ENCODE data around the gene C1orf210.

C1orf210 gene

DNA sequence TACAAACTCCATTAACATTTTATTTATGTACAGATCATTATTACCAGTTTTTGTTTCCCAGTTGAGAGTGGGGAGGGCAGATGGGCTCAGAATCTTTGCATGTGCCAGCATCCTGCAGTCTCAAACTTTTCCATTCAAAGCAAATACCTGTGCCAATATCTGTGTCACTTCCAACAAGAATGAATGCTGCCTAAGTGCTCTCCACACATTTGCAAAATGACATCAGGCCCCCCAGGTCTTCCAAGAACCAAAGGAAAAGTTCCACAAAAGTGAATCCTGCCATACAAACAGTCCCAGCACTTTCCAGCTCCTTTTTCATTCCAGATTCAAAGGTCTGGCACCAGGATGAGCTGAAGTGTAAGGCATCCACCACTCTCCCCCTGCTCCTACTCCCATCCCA, 13.7 kb upstream of the C1orf210 start:
- H3K27me3 ChIP-seq (ENCODE audit: control insufficient read depth, low read length) = 0 out of 2 replicates have a peak, but pooled peaks cover 3% of the 10 kb centered on the region
- H3K9me3 ChIP-seq (ENCODE audit: control insufficient read depth, insufficient read depth, low read length) = no peaks in the 10 kb centered on the region
- TF ChIP-seq, protein P1, sequence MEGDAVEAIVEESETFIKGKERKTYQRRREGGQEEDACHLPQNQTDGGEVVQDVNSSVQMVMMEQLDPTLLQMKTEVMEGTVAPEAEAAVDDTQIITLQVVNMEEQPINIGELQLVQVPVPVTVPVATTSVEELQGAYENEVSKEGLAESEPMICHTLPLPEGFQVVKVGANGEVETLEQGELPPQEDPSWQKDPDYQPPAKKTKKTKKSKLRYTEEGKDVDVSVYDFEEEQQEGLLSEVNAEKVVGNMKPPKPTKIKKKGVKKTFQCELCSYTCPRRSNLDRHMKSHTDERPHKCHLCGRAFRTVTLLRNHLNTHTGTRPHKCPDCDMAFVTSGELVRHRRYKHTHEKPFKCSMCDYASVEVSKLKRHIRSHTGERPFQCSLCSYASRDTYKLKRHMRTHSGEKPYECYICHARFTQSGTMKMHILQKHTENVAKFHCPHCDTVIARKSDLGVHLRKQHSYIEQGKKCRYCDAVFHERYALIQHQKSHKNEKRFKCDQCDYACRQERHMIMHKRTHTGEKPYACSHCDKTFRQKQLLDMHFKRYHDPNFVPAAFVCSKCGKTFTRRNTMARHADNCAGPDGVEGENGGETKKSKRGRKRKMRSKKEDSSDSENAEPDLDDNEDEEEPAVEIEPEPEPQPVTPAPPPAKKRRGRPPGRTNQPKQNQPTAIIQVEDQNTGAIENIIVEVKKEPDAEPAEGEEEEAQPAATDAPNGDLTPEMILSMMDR (IDR thresholded peaks at IDR 0.05; ENCODE audit: low read depth, low read length, poor library complexity, severe bottlenecking) = no peak
- no peak for TF ChIP-seq EZH2phosphoT487 (IDR thresholded peaks at IDR 0.05; ENCODE audit: borderline replicate concordance, low read length)
- no peaks in the 10 kb centered on the region for H3F3A ChIP-seq (ENCODE audit: control insufficient read depth, insufficient read depth)
- H3K79me2 ChIP-seq (ENCODE audit: control insufficient read depth, low read length) = no peaks in the 10 kb centered on the region
- H3K4me3 ChIP-seq (ENCODE audit: low read length) = no peak overlapping the region
- no peaks in the 10 kb centered on the region for H3K36me3 ChIP-seq (ENCODE audit: control insufficient read depth, low read length)
- H3K27ac ChIP-seq (ENCODE audit: low read depth, low read length) = no peak overlapping the region
- H3K4me1 ChIP-seq (ENCODE audit: control insufficient read depth, low read length) = no peaks in the 10 kb centered on the region
- H3K4me2 ChIP-seq (ENCODE audit: low read length) = no peak overlapping the region
- no peaks in the 10 kb centered on the region for H4K20me1 ChIP-seq (ENCODE audit: control insufficient read depth, insufficient read depth, low read depth, low read length)
- no peaks in the 10 kb centered on the region for H3K9me2 ChIP-seq (replicated peaks; ENCODE audit: control insufficient read depth, low read length)

DNA sequence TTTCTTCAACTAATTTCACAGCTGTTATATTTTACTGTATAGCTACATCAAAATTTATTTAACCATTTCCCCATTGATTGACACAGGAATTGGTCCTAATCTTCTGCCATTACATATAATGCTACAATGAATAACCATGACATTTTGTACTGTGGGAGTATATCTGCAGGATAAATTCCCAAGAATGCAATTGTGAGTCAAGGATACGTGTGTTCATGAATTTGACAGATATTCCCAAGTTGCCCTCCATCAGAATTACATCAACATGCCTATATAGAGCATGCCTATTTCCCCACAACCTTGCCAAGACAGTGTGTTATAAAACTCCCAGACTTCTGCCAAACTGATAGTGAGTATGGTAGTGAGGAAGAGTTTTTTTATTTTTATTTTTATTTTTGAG, 12.7 kb upstream of the C1orf210 start:
- Histone ChIP-seq H3K9me2 (replicated peaks; ENCODE audit: control insufficient read depth, low read length) (no peaks in the 10 kb centered on the region), H3K9me3 (ENCODE audit: control insufficient read depth, insufficient read depth, low read length) (no peaks in the 10 kb centered on the region), H3K4me3 (ENCODE audit: low read length) (no peak overlapping the region), H3F3A (ENCODE audit: control insufficient read depth, insufficient read depth) (no peaks in the 10 kb centered on the region), H3K79me2 (ENCODE audit: control insufficient read depth, low read length) (no peaks in the 10 kb centered on the region), H3K4me1 (ENCODE audit: control insufficient read depth, low read length) (no peaks in the 10 kb centered on the region), H3K27me3 (ENCODE audit: control insufficient read depth, low read length) (0 out of 2 replicates have a peak, but pooled peaks cover 3% of the 10 kb centered on the region), H3K4me2 (ENCODE audit: low read length) (no peak overlapping the region), H3K27ac (ENCODE audit: low read depth, low read length) (no peak overlapping the region), H4K20me1 (ENCODE audit: control insufficient read depth, insufficient read depth, low read depth, low read length) (no peaks in the 10 kb centered on the region), H3K36me3 (ENCODE audit: control insufficient read depth, low read length) (no peaks in the 10 kb centered on the region)
- TF ChIP-seq, protein P1 (IDR thresholded peaks at IDR 0.05; ENCODE audit: low read depth, low read length, poor library complexity, severe bottlenecking) = no peak
- TF ChIP-seq EZH2phosphoT487 (IDR thresholded peaks at IDR 0.05; ENCODE audit: borderline replicate concordance, low read length) = no peak

DNA sequence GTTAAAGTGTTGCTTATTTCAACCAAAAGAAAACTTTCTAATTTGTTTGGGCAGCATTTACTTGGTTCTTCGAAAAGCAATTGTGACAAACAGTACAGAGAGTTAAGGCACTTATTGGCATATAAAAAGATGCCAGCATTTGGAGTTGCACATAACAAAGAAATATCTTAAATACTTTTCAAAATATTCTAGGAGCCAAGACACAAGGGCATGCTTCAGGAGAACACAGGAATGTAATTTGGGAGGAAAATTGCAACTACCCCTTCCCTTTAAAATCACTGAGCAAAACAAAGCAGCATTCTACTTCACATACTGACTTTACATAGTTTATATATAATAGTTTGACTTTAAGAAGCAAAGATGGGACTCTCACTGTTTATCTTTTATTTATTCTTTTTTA, 10.8 kb upstream of the C1orf210 start:
- Histone ChIP-seq H3K4me1 (ENCODE audit: control insufficient read depth, low read length) (no peaks in the 10 kb centered on the region), H3K4me3 (ENCODE audit: low read length) (no peak overlapping the region), H4K20me1 (ENCODE audit: control insufficient read depth, insufficient read depth, low read depth, low read length) (no peaks in the 10 kb centered on the region), H3K36me3 (ENCODE audit: control insufficient read depth, low read length) (no peaks in the 10 kb centered on the region), H3K4me2 (ENCODE audit: low read length) (no peak overlapping the region), H3K79me2 (ENCODE audit: control insufficient read depth, low read length) (no peaks in the 10 kb centered on the region), H3K27ac (ENCODE audit: low read depth, low read length) (no peak overlapping the region), H3K27me3 (ENCODE audit: control insufficient read depth, low read length) (no peaks in the 10 kb centered on the region), H3F3A (ENCODE audit: control insufficient read depth, insufficient read depth) (no peaks in the 10 kb centered on the region), H3K9me3 (ENCODE audit: control insufficient read depth, insufficient read depth, low read length) (no peaks in the 10 kb centered on the region), H3K9me2 (replicated peaks; ENCODE audit: control insufficient read depth, low read length) (no peaks in the 10 kb centered on the region)
- TF ChIP-seq, protein P1 (IDR thresholded peaks at IDR 0.05; ENCODE audit: low read depth, low read length, poor library complexity, severe bottlenecking) = no peak
- no peak for TF ChIP-seq EZH2phosphoT487 (IDR thresholded peaks at IDR 0.05; ENCODE audit: borderline replicate concordance, low read length)

DNA sequence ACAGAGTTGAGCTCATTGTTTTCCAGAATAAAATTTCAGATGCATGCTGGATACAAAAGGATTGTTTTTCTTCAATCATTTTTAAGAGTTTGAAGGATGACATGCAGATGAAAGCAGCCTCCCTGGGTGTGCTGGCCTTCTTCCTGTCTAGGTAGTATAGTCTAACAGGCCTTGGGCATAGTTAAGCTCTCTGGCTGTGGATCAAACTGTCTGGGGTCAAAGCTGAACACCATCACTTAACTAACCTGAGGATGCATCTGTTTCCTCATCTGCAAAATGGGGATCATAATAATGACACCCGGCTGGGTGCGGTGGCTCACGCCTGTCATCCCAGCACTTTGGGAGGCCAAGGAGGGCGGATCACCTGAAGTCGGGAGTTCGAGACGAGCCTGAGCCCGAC, 9.4 kb upstream of the C1orf210 start:
- Histone ChIP-seq H3K9me3 (ENCODE audit: control insufficient read depth, insufficient read depth, low read length) (no peaks in the 10 kb centered on the region), H3K4me3 (ENCODE audit: low read length) (no peak overlapping the region), H3K4me1 (ENCODE audit: control insufficient read depth, low read length) (no peaks in the 10 kb centered on the region), H3K4me2 (ENCODE audit: low read length) (no peak overlapping the region), H3K79me2 (ENCODE audit: control insufficient read depth, low read length) (no peaks in the 10 kb centered on the region), H3K36me3 (ENCODE audit: control insufficient read depth, low read length) (no peaks in the 10 kb centered on the region), H3K27me3 (ENCODE audit: control insufficient read depth, low read length) (no peaks in the 10 kb centered on the region), H3K27ac (ENCODE audit: low read depth, low read length) (no peak overlapping the region), H3K9me2 (replicated peaks; ENCODE audit: control insufficient read depth, low read length) (no peaks in the 10 kb centered on the region), H3F3A (ENCODE audit: control insufficient read depth, insufficient read depth) (no peaks in the 10 kb centered on the region), H4K20me1 (ENCODE audit: control insufficient read depth, insufficient read depth, low read depth, low read length) (no peaks in the 10 kb centered on the region)
- TF ChIP-seq, protein P1 (IDR thresholded peaks at IDR 0.05; ENCODE audit: low read depth, low read length, poor library complexity, severe bottlenecking) = no peak
- no peak for TF ChIP-seq EZH2phosphoT487 (IDR thresholded peaks at IDR 0.05; ENCODE audit: borderline replicate concordance, low read length)

Measured in DOHH2 (cell line).